HG03139 (cell line): ENCODE results near the gene ZYG11B.
"Not testable (repeated sequence)": the region's sequence is repeated elsewhere in the genome, so short reads cannot be mapped to it uniquely, and the experiment has no call there.

Experiments
- ATAC-seq: cut with Tn5 transposase; IDR thresholded peaks from one replicate; pipeline ENCODE4 v1.9.1; 2021; ENCODE audit not compliant: unreplicated experiment

ZYG11B gene

DNA sequence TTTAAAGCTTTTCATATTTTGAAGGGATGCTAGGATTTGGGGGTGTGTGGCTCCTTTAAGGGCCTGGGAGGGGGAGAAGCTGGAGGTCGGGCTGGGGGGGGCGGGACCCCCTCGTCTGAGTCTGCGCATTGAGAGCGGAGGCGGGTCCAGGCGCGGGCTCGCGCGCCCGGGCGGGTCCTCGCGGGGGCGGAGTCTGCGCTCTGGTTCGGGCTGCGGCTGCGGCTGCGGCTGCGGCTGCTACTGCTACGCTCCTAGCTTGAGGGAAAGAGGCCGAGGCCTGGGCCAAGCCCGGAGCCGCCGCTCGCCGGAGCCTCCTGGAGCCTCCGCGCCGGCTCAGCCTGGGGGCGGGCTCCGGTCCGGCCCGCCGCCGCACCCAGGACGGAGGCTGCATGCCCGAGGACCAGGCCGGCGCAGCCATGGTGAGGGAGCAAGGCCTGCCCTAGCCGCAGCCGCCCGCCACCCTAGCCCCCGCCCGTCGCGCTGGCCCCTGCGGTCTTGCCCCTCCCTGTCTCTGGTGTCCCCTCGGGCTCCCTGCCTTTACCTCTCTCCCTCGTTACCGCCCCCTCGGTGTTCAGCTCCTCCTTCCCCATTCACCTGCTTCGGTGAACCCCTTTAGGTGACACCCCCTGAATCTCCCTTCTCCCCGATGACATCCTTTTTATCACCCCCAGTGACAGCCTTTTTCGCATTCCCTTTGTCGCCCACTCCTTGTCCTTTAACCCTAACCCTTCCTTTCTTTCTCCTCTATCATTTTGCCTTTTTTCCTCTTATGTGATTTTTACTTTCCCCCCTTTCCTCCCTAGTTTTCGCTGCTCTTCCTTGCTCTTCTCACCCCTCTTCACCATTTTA lies at the start of gene ZYG11B:
ZYG11B (plus strand) TSS at position 189 of the 849 bp plus-strand sequence; CDS start at position 390, 201 bp downstream.
- ATAC-seq, result peak; percentile 86

GRCh38 chr1:52677076-52677806 lies 49.0 kb upstream of the ZYG11B start:
- ATAC-seq, result no peak

GRCh38 chr1:52679048-52679447 lies 47.2 kb upstream of the ZYG11B start:
- ATAC-seq, result no peak

- ATAC-seq, result no peak
Measured at GRCh38 chr1:52679498-52679897, 46.8 kb upstream of the ZYG11B start.

DNA sequence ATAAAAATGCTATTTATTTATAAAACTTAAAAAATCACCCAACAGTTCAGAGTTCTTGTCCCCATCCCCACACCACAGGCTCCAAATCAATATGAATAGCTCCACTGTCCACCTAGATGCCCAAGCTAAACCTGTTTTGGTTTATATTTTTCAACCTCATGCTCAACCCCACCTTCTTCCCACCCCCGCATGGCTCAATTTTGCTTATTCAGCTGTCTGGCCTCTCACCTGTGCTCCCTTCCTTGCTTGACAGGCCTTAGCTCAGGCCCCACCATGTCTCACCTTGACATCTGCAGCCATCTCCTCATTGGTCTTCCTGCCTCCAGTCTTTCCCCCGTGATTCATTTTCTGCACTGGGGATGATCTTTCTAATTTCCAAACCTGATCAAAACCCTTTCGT lies 45.9 kb upstream of the ZYG11B start:
- no peak for ATAC-seq

DNA sequence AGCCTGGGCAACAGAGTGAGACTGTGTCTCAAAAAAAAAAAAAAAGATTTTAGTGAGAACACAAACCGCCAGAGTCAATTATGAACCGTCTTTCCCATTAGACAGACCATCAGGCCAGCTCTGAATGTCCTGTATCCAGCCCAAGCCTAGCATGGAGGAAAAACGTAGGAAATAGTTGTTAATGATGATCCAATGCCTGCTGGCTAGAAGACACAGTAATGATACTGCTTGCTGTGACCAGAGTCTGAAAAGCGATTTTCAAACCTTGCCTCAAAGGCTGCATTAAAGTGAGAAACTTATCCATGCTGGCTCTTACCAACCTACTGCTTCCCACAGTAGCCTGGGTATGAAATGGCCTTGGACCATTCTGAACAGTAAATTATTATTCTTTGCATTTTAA lies 45.1 kb upstream of the ZYG11B start:
- no peak for ATAC-seq

GRCh38 chr1:52683367-52683940 lies 42.8 kb upstream of the ZYG11B start:
- no peak for ATAC-seq

- no peak for ATAC-seq
Measured at GRCh38 chr1:52684545-52684944, 41.7 kb upstream of the ZYG11B start.

- peak; percentile 75 for ATAC-seq
Measured at GRCh38 chr1:52686261-52686751, 39.9 kb upstream of the ZYG11B start.

DNA sequence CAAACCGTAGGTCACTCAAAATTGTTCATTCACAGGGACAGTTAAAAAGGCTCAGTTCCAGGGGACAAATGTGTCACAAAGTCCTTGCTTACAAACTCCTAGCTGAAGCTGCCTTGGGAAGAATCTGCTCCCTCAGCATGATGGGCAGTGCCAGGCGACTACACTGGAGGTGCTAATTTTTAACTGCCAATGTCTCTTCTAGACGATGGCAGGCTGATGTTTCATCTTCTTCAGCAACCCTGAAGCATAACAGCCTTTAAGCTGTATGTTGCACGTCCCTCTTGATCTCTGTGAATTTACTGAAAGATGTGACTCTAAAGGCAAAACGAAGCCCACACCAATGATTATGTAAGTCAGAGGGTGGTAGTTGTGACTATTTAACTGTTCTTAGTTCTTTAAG lies 39.4 kb upstream of the ZYG11B start:
- no peak for ATAC-seq

- ATAC-seq, result no peak
Measured at GRCh38 chr1:52691821-52692220, 34.4 kb upstream of the ZYG11B start.

GRCh38 chr1:52692697-52693096 lies 33.6 kb upstream of the ZYG11B start:
- no peak for ATAC-seq

GRCh38 chr1:52693351-52693750 lies 32.9 kb upstream of the ZYG11B start:
- ATAC-seq, result not testable (repeated sequence)

DNA sequence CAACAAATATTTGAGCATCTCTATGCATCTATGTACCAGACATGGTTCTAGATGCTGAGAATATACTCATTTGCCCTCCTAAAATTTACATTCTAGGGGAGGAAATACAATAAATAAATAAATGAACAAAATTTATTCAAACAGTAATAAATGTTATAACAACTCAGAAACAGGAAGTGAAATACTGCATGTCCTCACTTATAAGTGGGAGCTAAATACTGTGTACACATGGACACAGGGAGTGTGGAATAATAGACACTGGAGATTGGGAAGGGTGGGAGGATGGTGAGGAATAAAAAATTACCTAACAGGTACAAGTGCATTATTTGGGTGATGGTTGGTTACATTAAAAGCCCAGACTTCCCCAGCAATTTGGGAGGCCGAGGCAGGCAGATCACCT lies 32.4 kb upstream of the ZYG11B start:
- no peak for ATAC-seq

GRCh38 chr1:52695627-52696026 lies 30.6 kb upstream of the ZYG11B start:
- no peak for ATAC-seq

GRCh38 chr1:52697795-52698674 lies 28.2 kb upstream of the ZYG11B start, which contains the start of gene COA7:
Gene COA7, minus strand, starts transcription at chr1:52698347. Its CDS starts 21 bp downstream, at chr1:52698326.
- peak; percentile 55 for ATAC-seq

DNA sequence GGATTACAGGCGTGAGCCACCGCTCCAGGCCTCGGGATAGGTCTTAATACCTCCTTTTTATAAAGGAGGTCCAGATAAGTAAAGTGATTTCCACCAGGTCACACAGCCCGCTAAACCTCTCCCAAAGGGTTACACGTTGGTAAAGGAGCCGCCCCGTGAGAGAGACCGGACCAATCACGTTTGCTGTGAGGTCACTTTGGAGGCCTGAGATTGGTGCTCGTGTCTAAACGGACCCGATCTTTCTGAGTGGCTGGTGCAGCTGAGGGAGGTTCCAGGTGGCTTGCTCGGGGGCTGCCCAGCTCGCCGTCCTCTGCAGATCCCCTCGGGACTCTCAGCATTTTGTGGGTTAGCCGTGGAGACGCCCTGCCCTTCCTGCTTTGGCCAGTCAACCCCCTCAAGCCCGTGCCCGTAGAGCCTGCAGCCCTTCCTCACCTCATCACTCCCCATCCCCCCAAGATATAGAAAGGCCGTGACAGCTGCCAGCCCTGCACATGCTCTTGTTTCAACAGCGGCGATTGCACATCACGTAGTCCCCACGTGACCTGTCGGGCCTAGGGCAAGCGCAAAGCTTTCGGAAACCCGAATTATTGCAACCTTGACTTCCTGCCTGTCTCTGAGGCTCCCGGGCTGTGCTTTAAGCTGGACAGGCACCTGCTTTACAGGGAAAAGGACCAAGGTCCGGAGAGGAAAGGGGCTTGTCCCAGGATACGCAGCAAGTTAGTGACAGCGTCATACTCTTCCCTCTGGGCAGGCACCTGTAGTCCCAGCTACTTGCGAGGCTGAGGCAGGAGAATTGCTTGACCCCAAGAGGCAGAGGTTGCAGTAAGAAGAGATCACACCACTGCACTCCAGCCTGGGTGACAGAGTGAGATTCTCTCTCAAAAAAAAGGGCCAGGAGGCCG lies 23.1 kb upstream of the ZYG11B start:
- peak; percentile 83 for ATAC-seq

DNA sequence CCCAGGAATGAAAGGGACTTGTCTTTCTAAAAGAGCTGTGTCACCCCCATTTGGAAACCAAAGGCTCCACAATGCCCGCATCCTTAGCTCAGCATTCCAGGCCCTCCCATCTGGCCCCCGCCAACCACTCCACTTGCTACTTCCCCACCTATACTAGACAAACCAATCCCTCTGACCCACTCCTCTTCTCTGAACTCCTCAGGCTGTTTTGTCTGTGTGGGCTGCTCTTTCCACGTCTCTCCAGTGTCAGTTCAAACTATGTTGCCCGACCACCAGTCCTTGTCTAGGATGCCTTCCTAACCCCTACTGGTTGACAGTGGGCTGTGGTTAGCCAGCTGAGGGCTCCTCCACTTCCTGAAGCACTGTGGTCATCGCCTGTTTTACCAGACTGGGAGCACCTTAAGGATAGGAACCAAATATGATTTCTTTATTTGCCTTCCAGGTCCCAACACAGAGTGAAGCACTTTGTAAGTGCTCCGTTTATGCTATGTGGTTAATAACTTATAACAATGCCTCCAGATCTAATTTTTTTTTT lies 20.1 kb upstream of the ZYG11B start:
- ATAC-seq, result no peak
